Loucy (cell line): ENCODE results near the gene COG4.

Experiments
- CTCF ChIP-seq: fragments of 200-600 bp; sonication (generic); conservative IDR thresholded peaks from 2 replicates; pipeline ENCODE4 v1.5.1; 2014; ENCODE audit warnings: mild to moderate bottlenecking, antibody characterized with exemption, low read length
- EZH2phosphoT487 ChIP-seq: fragments of 200-600 bp; IDR thresholded peaks from 2 replicates; pipeline ENCODE4 v1.6.1; 2018; ENCODE audit warnings: antibody characterized with exemption, mild to moderate bottlenecking, moderate library complexity, borderline replicate concordance

GRCh38 chr16:70520612-70521297, 2.6 kb downstream of the COG4 start:
- no peak for TF ChIP-seq CTCF
- TF ChIP-seq EZH2phosphoT487 = peak; percentile 82
